Karpas-422 (cell line): ENCODE results near the gene THOC2. TPM values are rescaled to one million over a fixed set of nuclear protein-coding genes. Genes with fewer than 3 reads are reported as not detected.

ENCODE experiments used
- DNase-seq: peaks from one replicate; pipeline ENCODE4 v3.0.0-alpha.2; 2015
- H2AFZ ChIP-seq: fragments of 200-600 bp; sonication (generic); 2 replicates; pipeline ENCODE4 v1.6.1; 2014; ENCODE audit warnings: antibody characterized with exemption, low read length, mixed read lengths
- H3K27ac ChIP-seq: fragments of 200-600 bp; sonication (generic); 2 replicates; pipeline ENCODE4 v1.5.1; 2014; ENCODE audit warnings: mild to moderate bottlenecking, low read length, moderate library complexity
- H3K27me3 ChIP-seq: fragments of 200-600 bp; sonication (generic); 2 replicates; pipeline ENCODE4 v1.6.1; 2014; ENCODE audit warnings: low read length, mixed read lengths
- H3K36me3 ChIP-seq: fragments of 200-600 bp; sonication (generic); 2 replicates; pipeline ENCODE4 v1.6.1; 2014; ENCODE audit warnings: low read length, mixed read lengths; ENCODE audit not compliant: insufficient read depth
- H3K4me1 ChIP-seq: fragments of 200-600 bp; sonication (generic); 2 replicates; pipeline ENCODE4 v1.6.1; 2014; ENCODE audit warnings: mild to moderate bottlenecking, low read length, mixed read lengths
- H3K4me2 ChIP-seq: fragments of 200-600 bp; sonication (generic); 2 replicates; pipeline ENCODE4 v1.6.1; 2014; ENCODE audit warnings: low read length, low read depth, mild to moderate bottlenecking; ENCODE audit not compliant: poor library complexity, severe bottlenecking
- H3K4me3 ChIP-seq: fragments of 200-600 bp; sonication (generic); 2 replicates; pipeline ENCODE4 v1.5.1; 2014; ENCODE audit warnings: mild to moderate bottlenecking, antibody characterized with exemption, low read length, mixed read lengths
- H3K79me2 ChIP-seq: fragments of 200-600 bp; sonication (generic); 2 replicates; pipeline ENCODE4 v1.6.1; 2014; ENCODE audit warnings: mild to moderate bottlenecking, low read length, mixed read lengths
- H3K9ac ChIP-seq: fragments of 200-600 bp; sonication (generic); 2 replicates; pipeline ENCODE4 v1.6.0; 2014; ENCODE audit warnings: low read length
- H3K9me2 ChIP-seq: fragments of 200-600 bp; sonication (generic), shearing (Covaris generic); replicated peaks from 2 replicates; pipeline ENCODE4 v1.6.0; 2014; ENCODE audit warnings: mild to moderate bottlenecking, low read length, moderate library complexity; ENCODE audit not compliant: insufficient read depth
- H3K9me3 ChIP-seq: fragments of 300-700, 200-600 bp; sonication (generic); 2 replicates; pipeline ENCODE4 v1.6.1; 2014; ENCODE audit warnings: low read length, mixed read lengths
- H4K20me1 ChIP-seq: fragments of 200-600 bp; sonication (generic); 2 replicates; pipeline ENCODE4 v1.6.1; 2014; ENCODE audit warnings: mild to moderate bottlenecking, antibody characterized with exemption, low read length, low read depth; ENCODE audit not compliant: insufficient read depth
- total RNA-seq: library from RNA; depleted of rRNA; stranded (reverse); fragments of >200 nt; shearing (Covaris generic); gene quantifications from 2 replicates; pipeline ENCODE4 v1.2.3, GENCODE V29; 2014; ENCODE audit warnings: low replicate concordance

Gene THOC2
- total RNA-seq, 1 experiment from 2014 or later: 136 TPM

- Histone ChIP-seq H2AFZ (no peak overlapping the region), H3K27ac (no peak overlapping the region), H3K4me3 (no peak overlapping the region), H3K4me1 (no peaks in the 10 kb centered on the region), H3K79me2 (peaks cover 68% of the 10 kb centered on the region), H3K9me3 (no peaks in the 10 kb centered on the region), H3K9ac (no peak overlapping the region), H3K27me3 (no peaks in the 10 kb centered on the region), H3K9me2 (no peaks in the 10 kb centered on the region), H3K4me2 (no peak overlapping the region), H4K20me1 (no peaks in the 10 kb centered on the region), H3K36me3 (no peaks in the 10 kb centered on the region)
- no peak for DNase-seq
These were observed 28.1 kb downstream of the THOC2 start for GRCh38 chrX:123704781-123705180.

DNA sequence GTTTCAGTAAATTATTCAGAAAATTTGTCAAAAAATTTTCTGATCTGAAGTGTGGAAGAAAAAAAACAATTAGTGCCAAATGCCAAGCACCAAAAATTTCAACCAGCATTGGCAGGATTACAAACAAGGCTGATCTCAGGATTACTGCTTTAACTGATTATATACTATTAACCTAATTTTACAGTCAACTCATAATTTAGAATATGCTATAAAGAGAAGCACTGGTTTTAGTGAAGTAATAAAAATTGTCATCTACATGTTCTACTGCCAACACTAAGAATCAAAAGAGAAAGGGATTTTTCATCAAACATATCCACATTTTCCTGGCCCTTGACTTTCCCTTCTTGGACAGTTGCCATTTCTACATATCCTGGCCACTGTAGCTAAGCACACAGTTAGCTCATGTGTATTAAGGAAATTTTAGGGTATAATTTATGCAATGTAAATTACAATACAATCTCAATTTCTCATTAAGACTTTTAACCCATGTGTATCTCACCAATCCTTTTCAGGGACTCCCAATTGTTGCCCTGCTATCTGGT, 33.8 kb downstream of the THOC2 start:
- Histone ChIP-seq H3K9me3 (no peaks in the 10 kb centered on the region), H3K27me3 (no peaks in the 10 kb centered on the region), H3K4me2 (no peak overlapping the region), H3K4me1 (no peaks in the 10 kb centered on the region), H3K4me3 (no peak overlapping the region), H4K20me1 (no peaks in the 10 kb centered on the region), H3K9ac (no peak overlapping the region), H3K9me2 (no peaks in the 10 kb centered on the region), H3K27ac (no peak overlapping the region), H2AFZ (no peak overlapping the region), H3K36me3 (peaks cover 2% of the 10 kb centered on the region; the same call in 1 of the 2 replicates), H3K79me2 (peaks cover 47% of the 10 kb centered on the region)
- no peak for DNase-seq

DNA sequence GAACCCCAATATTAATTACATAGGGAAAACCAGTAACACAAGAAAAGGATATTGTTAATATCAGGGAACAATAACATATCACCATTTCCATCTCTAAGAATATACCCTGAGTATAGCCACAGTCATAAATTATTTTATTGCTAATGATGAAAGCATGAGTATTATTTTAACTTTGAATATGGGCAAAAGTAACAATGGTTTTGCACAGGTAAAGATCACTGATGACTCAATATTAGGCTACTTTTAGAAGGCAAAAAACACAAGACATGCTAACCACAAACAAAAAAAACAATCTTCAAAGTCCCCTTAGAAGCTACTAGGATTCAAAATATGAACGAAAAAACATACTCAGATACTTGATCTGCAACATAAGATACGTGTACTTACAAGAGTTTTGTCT, 36.5 kb downstream of the THOC2 start:
- Histone ChIP-seq H4K20me1 (no peaks in the 10 kb centered on the region), H2AFZ (no peak overlapping the region), H3K4me1 (no peaks in the 10 kb centered on the region), H3K27me3 (no peaks in the 10 kb centered on the region), H3K9me3 (no peaks in the 10 kb centered on the region), H3K79me2 (peaks cover 45% of the 10 kb centered on the region), H3K9ac (no peak overlapping the region), H3K27ac (no peak overlapping the region), H3K36me3 (peaks cover 2% of the 10 kb centered on the region), H3K9me2 (no peaks in the 10 kb centered on the region), H3K4me2 (no peak overlapping the region), H3K4me3 (no peak overlapping the region)
- no peak for DNase-seq

DNA sequence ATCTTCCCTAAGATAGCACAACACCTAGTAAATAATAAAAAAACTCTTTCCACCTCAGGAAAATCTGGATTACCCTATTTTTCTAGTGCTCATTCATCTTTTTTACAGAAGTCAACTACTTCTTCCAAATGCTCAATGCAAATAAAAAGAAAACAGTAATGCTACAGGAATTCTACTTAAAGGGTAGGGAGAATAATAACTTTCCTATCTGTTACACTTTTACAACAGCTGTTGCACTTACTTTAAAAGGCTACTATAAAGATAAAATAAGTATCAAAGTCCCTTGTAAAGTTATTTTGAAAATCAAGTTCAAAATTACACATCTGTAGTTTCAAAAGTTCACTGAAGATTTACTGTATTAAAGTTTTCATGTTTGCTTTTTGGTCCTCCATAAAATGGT, 37.6 kb downstream of the THOC2 start:
- Histone ChIP-seq H3K9me2 (no peaks in the 10 kb centered on the region), H2AFZ (no peak overlapping the region), H3K36me3 (peaks cover 2% of the 10 kb centered on the region), H3K4me2 (no peak overlapping the region), H4K20me1 (no peaks in the 10 kb centered on the region), H3K4me3 (no peak overlapping the region), H3K4me1 (0 out of 2 replicates have a peak, but pooled peaks cover 3% of the 10 kb centered on the region), H3K27me3 (no peaks in the 10 kb centered on the region), H3K9ac (no peak overlapping the region), H3K9me3 (no peaks in the 10 kb centered on the region), H3K27ac (no peak overlapping the region), H3K79me2 (peaks cover 45% of the 10 kb centered on the region)
- DNase-seq: no peak

- Histone ChIP-seq H3K9me2 (no peaks in the 10 kb centered on the region), H3K4me1 (0 out of 2 replicates have a peak, but pooled peaks cover 6% of the 10 kb centered on the region), H3K9me3 (no peaks in the 10 kb centered on the region), H2AFZ (no peak overlapping the region), H3K4me3 (no peak overlapping the region), H3K79me2 (peaks cover 44% of the 10 kb centered on the region), H3K36me3 (peaks cover 6% of the 10 kb centered on the region), H4K20me1 (no peaks in the 10 kb centered on the region), H3K9ac (no peak overlapping the region), H3K4me2 (no peak overlapping the region), H3K27ac (no peak overlapping the region), H3K27me3 (no peaks in the 10 kb centered on the region)
- DNase-seq: no peak
These were observed 41.1 kb downstream of the THOC2 start for GRCh38 chrX:123691776-123692175.

DNA sequence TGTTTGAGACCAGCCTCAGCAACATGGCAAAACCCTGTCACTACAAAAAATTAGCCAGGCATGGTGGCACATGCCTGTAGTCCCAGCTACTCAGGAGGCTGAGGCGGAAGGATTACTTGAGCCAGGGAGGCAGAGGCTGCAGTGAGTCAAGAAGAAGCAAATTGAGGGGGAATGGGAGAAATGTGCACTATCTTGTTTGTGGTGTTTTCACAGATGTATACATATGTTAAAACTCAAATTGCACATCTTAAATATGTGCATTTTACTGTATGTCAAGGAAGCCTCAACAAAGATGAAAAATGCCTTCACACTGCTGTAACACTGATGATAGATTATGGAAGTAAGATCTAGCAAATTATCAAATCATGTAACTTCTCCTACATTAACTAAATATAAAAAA, 44.3 kb downstream of the THOC2 start:
- Histone ChIP-seq H3K4me2 (no peak overlapping the region), H3K36me3 (peaks cover 6% of the 10 kb centered on the region), H3K9me3 (no peaks in the 10 kb centered on the region)

GRCh38 chrX:123685232-123685631, 47.6 kb downstream of the THOC2 start:
- Histone ChIP-seq H4K20me1 (no peaks in the 10 kb centered on the region), H3K9me2 (no peaks in the 10 kb centered on the region), H3K4me1 (0 out of 2 replicates have a peak, but pooled peaks cover 3% of the 10 kb centered on the region), H3K27me3 (no peaks in the 10 kb centered on the region), H3K4me3 (no peak overlapping the region), H3K4me2 (no peak overlapping the region), H3K27ac (no peak overlapping the region), H3K36me3 (peaks cover 11% of the 10 kb centered on the region), H3K9ac (no peak overlapping the region), H3K9me3 (no peaks in the 10 kb centered on the region), H2AFZ (no peak overlapping the region), H3K79me2 (peaks cover 36% of the 10 kb centered on the region)
- no peak for DNase-seq

More for the DNA sequence above, 44.3 kb downstream of the THOC2 start:
- DNase-seq: no peak
- Histone ChIP-seq H4K20me1 (no peaks in the 10 kb centered on the region), H3K27me3 (no peaks in the 10 kb centered on the region), H3K4me1 (0 out of 2 replicates have a peak, but pooled peaks cover 6% of the 10 kb centered on the region), H3K9me2 (no peaks in the 10 kb centered on the region), H3K27ac (no peak overlapping the region), H3K79me2 (peaks cover 35% of the 10 kb centered on the region), H3K4me3 (no peak overlapping the region), H2AFZ (no peak overlapping the region), H3K9ac (no peak overlapping the region)

- Histone ChIP-seq H3K9ac (no peak overlapping the region), H3K4me2 (no peak overlapping the region), H3K9me3 (no peaks in the 10 kb centered on the region), H3K9me2 (no peaks in the 10 kb centered on the region), H3K4me3 (no peak overlapping the region), H3K27ac (no peak overlapping the region), H3K4me1 (no peaks in the 10 kb centered on the region), H3K36me3 (peaks cover 14% of the 10 kb centered on the region), H3K27me3 (no peaks in the 10 kb centered on the region), H3K79me2 (peaks cover 23% of the 10 kb centered on the region), H4K20me1 (no peaks in the 10 kb centered on the region), H2AFZ (no peak overlapping the region)
- DNase-seq: no peak
These were observed 50.7 kb downstream of the THOC2 start for GRCh38 chrX:123682186-123682585.
